Parathyroid adenoma (tissue), 2 donors: ENCODE results near the gene GATB.

Experiments used
- H2AFZ ChIP-seq: fragments of 300-600 bp; sonication (generic); one replicate; pipeline ENCODE4 v1.7.0; 2017; ENCODE audit warnings: antibody characterized with exemption, mild to moderate bottlenecking
- H3K27ac ChIP-seq: fragments of 300-600 bp; sonication (generic); one replicate; pipeline ENCODE4 v1.7.0; 2017
- H3K27me3 ChIP-seq: fragments of 300-600 bp; sonication (generic); one replicate; pipeline ENCODE4 v1.7.0; 2017; ENCODE audit warnings: low read length; ENCODE audit not compliant: control insufficient read depth, insufficient read depth
- H3K36me3 ChIP-seq: fragments of 300-600 bp; sonication (generic); one replicate; pipeline ENCODE4 v1.7.0; 2017; ENCODE audit warnings: low read length; ENCODE audit not compliant: control insufficient read depth, insufficient read depth
- H3K4me1 ChIP-seq: fragments of 300-600 bp; sonication (generic); one replicate; pipeline ENCODE4 v1.7.0; 2017; ENCODE audit warnings: control low read depth
- H3K4me2 ChIP-seq: fragments of 300-600 bp; sonication (generic); one replicate; pipeline ENCODE4 v1.7.0; 2017; ENCODE audit warnings: low read length
- H3K4me3 ChIP-seq: fragments of 300-600 bp; sonication (generic); one replicate; pipeline ENCODE4 v1.7.0; 2017; ENCODE audit warnings: low read depth, low read length
- H3K79me2 ChIP-seq: fragments of 300-600 bp; sonication (generic); one replicate; pipeline ENCODE4 v1.7.0; 2017; ENCODE audit warnings: control low read depth
- H3K9ac ChIP-seq: fragments of 300-600 bp; sonication (generic); one replicate; pipeline ENCODE4 v1.7.0; 2017; ENCODE audit warnings: mild to moderate bottlenecking
- H3K9me3 ChIP-seq: fragments of 300-600 bp; sonication (generic); one replicate; pipeline ENCODE4 v1.7.0; 2017; ENCODE audit warnings: low read length; ENCODE audit not compliant: control insufficient read depth
- TF ChIP-seq, protein P1 (sequence below): fragments of 300-600 bp; sonication (generic); IDR thresholded peaks from one replicate; pipeline ENCODE4 v1.7.0; 2017; ENCODE audit warnings: antibody characterized with exemption, mild to moderate bottlenecking
- donor health status: primary hyperparathyroidism.

GATB gene

DNA sequence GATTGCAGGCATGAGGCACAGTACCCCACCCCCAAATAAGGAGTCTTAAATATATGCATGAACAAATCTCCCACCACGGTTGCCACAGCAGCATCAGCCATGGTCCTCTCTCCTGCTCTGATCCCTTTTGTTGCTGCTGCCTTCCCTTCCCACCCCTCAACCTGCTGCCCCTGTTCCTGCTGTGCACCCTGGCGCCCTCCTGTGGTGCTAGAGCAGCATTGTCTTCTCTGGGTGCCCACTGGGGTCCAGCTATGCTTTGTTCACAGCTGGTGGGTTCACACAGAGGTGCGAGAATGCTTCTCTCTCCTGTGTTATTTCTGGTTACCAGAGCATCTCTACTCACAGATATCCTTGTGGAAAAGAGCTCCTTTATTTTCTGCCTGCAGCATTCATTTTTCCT, 116.2 kb downstream of the GATB start:
- TF ChIP-seq, protein P1, sequence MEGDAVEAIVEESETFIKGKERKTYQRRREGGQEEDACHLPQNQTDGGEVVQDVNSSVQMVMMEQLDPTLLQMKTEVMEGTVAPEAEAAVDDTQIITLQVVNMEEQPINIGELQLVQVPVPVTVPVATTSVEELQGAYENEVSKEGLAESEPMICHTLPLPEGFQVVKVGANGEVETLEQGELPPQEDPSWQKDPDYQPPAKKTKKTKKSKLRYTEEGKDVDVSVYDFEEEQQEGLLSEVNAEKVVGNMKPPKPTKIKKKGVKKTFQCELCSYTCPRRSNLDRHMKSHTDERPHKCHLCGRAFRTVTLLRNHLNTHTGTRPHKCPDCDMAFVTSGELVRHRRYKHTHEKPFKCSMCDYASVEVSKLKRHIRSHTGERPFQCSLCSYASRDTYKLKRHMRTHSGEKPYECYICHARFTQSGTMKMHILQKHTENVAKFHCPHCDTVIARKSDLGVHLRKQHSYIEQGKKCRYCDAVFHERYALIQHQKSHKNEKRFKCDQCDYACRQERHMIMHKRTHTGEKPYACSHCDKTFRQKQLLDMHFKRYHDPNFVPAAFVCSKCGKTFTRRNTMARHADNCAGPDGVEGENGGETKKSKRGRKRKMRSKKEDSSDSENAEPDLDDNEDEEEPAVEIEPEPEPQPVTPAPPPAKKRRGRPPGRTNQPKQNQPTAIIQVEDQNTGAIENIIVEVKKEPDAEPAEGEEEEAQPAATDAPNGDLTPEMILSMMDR = no peak
- no peak overlapping the region for H3K4me3 ChIP-seq
- no peak overlapping the region for H3K9ac ChIP-seq
- no peak overlapping the region for H2AFZ ChIP-seq
- H3K9me3 ChIP-seq = no peaks in the 10 kb centered on the region
- H3K36me3 ChIP-seq = no peaks in the 10 kb centered on the region
- H3K27me3 ChIP-seq = no peaks in the 10 kb centered on the region
- no peak overlapping the region for H3K27ac ChIP-seq
- no peaks in the 10 kb centered on the region for H3K79me2 ChIP-seq
- H3K4me2 ChIP-seq = no peak overlapping the region
- H3K4me1 ChIP-seq = no peaks in the 10 kb centered on the region

DNA sequence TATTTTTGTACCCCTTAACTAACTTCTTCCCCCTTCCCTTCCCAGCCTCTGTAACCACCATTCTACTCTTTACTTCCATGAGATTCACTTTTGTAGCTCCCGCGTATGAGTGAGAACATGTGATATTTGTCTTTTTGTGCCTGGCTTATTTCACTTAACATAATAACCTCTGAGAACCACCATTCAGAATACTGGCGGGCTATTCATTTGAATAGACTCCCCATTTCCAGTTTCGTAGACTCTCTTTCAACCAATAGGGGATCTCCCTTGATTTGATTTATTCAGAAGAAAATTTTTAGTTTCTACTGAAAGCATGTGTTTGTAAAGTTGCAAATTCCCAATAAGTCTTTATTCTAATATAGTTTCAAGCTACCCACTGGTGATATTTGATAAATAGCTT, 117.2 kb downstream of the GATB start:
- Histone ChIP-seq H3K9ac (no peak overlapping the region), H3K79me2 (no peaks in the 10 kb centered on the region), H3K4me1 (no peaks in the 10 kb centered on the region), H3K27me3 (no peaks in the 10 kb centered on the region), H3K4me2 (no peak overlapping the region), H3K4me3 (no peak overlapping the region), H3K27ac (no peak overlapping the region), H3K9me3 (no peaks in the 10 kb centered on the region), H2AFZ (no peak overlapping the region), H3K36me3 (no peaks in the 10 kb centered on the region)
- TF ChIP-seq, protein P1 = no peak

DNA sequence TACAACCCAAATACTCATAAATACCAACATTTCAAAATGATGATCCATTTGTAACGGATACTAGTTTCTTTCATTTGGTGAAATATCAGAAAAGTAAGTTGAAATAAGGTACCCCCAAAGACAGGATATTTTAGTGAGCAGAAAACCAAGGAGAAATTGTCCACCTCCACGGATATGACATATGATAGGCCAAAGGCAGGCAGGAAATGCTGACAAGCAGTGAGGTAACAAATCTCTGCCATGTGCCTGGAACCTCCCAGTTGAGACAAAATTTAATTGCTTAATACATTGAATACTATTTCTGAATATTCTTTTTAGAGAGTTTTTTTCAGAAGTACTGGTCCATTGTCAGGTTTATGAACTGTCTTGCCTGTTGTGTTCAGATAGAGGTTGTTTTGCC, 118.8 kb downstream of the GATB start:
- no peaks in the 10 kb centered on the region for H3K27me3 ChIP-seq
- H3K4me3 ChIP-seq = no peak overlapping the region
- no peak overlapping the region for H2AFZ ChIP-seq
- H3K36me3 ChIP-seq = no peaks in the 10 kb centered on the region
- no peaks in the 10 kb centered on the region for H3K9me3 ChIP-seq
- H3K9ac ChIP-seq = no peak overlapping the region
- TF ChIP-seq, protein P1 = no peak
- H3K4me2 ChIP-seq = no peak overlapping the region
- H3K79me2 ChIP-seq = no peaks in the 10 kb centered on the region
- H3K4me1 ChIP-seq = no peaks in the 10 kb centered on the region
- H3K27ac ChIP-seq = no peak overlapping the region

DNA sequence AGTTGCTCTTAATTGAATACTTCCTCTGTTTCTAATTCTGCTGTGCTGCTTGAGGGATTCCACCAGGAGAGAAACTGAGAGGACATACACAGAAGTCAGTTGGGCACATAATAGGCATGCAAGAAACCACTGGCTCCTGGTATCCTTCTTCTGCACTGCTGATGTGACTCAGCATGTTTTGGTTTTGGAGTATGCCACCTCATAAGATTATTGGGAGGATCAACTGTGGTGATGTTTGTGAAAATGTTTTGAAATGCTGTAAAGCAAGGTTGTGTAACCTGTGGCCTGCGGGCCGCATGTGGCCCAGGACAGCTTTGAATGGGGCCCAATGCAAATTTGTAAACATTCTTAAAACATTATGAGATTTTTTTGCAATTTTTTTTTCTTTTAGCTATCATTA, 119.6 kb downstream of the GATB start:
- no peaks in the 10 kb centered on the region for H3K9me3 ChIP-seq
- no peaks in the 10 kb centered on the region for H3K27me3 ChIP-seq
- no peak overlapping the region for H3K27ac ChIP-seq

DNA sequence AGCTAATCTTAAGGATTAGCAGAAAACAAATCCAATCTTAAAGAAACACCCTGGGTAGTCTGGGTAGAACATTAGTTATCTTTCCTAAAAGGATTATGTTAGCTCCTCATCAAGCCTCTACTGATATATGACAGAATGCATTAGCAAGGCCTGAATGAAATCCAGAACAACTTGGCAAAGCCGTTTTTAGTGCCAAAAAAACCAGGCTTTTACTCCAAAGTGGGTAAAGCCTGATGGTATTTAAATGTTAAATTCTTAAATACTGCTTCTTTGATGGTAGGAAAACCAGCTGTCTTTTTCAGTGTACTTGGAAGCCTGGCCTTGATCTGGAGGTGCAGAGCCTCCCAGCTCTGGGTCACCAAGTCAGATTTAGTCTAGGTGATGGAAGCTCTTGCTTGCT, 120.4 kb downstream of the GATB start:
- no peaks in the 10 kb centered on the region for H3K27me3 ChIP-seq
- H3K4me1 ChIP-seq = no peaks in the 10 kb centered on the region
- H2AFZ ChIP-seq = no peak overlapping the region
- H3K79me2 ChIP-seq = no peaks in the 10 kb centered on the region
- H3K36me3 ChIP-seq = no peaks in the 10 kb centered on the region
- no peaks in the 10 kb centered on the region for H3K9me3 ChIP-seq
- no peak overlapping the region for H3K4me2 ChIP-seq
- no peak overlapping the region for H3K9ac ChIP-seq
- H3K4me3 ChIP-seq = no peak overlapping the region
- TF ChIP-seq, protein P1 = no peak
- H3K27ac ChIP-seq = no peak overlapping the region

More for the DNA sequence above, 119.6 kb downstream of the GATB start:
- H3K79me2 ChIP-seq = no peaks in the 10 kb centered on the region
- H2AFZ ChIP-seq = no peak overlapping the region
- H3K9ac ChIP-seq = no peak overlapping the region
- H3K4me2 ChIP-seq = no peak overlapping the region
- H3K4me1 ChIP-seq = no peaks in the 10 kb centered on the region
- no peaks in the 10 kb centered on the region for H3K36me3 ChIP-seq
- TF ChIP-seq, protein P1 = no peak
- no peak overlapping the region for H3K4me3 ChIP-seq
